M059J (cell line): ENCODE measurements around the gene CD52. TPM values are rescaled to one million over a fixed set of nuclear protein-coding genes. Genes with fewer than 3 reads are reported as not detected.
A peak's percentile ranks its signal among the peaks of the same experiment; 100 is the strongest.

Experiments used
- DNase-seq: peaks from one replicate; pipeline ENCODE4 v3.0.0-alpha.2; 2012; ENCODE audit warnings: low read depth
- total RNA-seq: library from RNA; depleted of rRNA; stranded (reverse); fragments of >200 nt; shearing (Covaris generic); gene quantifications from 2 replicates; pipeline ENCODE4 v1.2.3, GENCODE V29; 2014; rRNA removed

CD52 gene, protein sequence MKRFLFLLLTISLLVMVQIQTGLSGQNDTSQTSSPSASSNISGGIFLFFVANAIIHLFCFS
- not detected in 2 replicates for total RNA-seq

DNA sequence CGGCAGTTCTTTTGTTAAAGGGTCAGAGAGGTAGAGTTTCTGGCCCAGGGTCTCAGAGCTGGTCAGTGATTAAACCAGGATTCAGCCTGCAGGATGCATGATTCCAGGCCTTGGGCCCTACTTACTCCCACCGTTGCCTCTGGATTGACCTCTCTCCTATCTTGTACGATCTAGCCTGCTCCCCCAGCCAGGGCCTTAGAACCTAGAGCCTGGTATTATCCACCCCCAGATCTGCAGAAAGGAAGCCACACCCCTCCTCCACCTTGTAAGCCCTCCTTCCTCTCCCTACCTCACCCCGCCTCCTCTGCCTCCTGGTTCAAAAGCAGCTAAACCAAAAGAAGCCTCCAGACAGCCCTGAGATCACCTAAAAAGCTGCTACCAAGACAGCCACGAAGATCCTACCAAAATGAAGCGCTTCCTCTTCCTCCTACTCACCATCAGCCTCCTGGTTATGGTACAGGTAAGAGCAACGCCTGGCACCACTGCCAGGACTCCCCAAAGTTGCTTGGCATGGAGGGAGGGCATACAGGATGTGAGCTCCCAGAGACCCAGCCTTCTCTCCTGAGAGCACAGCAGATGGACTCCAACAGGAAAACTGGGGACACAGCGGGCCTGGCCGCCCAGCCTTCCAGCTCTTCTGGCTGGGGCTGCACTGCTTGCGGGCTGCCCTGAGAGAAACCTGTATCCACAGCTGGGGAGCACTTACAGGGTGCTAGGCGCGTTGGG is at the start of gene CD52:
Gene CD52, plus strand, starts transcription at position 347 of the 726 bp plus-strand sequence. Its CDS starts 60 bp downstream, at position 407.
- DNase-seq = no peak

DNA sequence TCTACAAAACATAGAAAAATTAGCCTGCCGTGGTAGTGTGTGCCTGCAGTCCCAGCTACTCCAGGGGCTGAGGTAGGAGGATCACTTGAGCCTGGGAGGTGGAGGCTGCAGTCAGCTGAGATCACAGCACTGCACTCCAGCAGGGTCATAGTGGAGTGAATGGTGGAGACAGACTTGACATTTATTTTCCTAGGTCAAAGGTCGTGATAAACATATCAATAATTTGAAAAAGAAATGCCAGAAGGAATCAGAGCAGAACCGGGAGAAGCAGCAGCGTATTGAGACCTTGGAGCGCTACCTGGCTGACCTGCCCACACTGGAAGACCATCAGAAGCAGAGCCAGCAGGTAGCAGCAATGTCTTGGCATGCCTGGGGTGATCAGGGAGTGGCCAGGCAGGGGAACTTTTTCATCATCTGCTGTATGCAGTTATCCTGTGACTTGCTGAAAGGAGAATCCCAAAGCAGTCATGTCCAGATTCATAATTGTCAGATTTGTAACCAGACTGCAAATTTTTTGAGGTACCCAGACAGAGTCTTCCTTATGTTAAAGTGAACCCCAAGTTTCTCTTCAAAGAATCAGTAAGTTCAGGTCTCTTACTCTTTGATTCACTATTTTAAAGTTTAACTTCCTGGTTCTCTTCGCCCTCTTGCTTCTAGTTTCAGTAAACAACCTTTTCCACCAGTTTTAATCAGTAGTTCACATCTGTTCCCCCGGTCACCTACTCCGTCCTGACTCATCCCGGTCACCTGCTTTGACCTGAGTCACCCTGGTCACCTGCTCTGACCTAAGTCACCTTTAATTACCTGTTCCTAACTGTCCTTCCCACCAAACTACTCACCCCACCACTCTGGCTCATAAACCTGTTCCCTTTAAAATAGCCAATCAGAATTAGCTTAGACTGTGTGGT is 49.2 kb upstream of the CD52 start:
- no peak for DNase-seq

DNA sequence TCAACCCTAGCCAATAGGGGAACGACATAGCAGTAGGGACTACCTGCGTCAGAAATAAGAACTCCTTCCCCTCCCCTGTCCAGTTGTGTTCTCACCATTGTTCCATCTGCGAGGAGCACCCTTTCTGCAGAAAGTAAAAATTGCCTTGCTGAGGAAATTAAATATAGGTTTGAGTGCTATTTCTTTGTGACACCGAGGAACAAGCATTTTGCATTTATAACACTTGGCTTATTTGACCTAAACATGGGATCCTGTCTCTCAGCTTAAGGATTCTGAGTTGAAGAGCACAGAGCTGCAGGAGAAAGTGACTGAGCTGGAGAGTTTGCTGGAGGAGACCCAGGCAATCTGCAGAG is 48.6 kb upstream of the CD52 start:
- no peak for DNase-seq

DNA sequence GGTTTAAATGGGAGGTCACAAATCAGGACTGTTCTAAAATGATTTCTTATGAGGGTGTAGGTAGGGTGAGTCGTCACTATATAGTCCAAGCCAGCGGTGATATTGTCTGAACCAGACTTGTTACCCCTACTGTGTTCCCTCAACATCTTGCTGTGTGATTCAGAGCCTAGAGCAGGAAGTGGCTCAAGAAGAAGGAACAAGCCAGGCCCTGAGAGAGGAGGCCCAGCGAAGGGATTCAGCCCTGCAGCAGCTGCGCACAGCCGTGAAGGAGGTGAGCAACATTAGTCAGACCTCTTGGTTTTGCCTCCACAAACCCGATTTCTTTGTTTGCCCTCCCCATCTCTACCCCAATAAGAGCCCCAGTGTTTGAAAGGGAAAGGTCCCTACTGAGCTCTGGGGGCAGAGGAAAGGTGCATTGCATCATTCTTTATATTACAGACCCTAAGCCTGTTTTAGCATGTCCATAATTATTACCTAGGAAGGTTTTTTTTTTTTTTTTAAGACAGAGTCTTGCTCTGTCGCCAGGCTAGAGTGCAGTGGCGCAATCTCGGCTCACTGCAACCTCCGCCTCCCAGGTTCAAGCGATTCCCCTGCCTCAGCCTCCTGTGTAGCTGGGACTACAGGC is 42.8 kb upstream of the CD52 start:
- DNase-seq = peak; percentile 46

DNA sequence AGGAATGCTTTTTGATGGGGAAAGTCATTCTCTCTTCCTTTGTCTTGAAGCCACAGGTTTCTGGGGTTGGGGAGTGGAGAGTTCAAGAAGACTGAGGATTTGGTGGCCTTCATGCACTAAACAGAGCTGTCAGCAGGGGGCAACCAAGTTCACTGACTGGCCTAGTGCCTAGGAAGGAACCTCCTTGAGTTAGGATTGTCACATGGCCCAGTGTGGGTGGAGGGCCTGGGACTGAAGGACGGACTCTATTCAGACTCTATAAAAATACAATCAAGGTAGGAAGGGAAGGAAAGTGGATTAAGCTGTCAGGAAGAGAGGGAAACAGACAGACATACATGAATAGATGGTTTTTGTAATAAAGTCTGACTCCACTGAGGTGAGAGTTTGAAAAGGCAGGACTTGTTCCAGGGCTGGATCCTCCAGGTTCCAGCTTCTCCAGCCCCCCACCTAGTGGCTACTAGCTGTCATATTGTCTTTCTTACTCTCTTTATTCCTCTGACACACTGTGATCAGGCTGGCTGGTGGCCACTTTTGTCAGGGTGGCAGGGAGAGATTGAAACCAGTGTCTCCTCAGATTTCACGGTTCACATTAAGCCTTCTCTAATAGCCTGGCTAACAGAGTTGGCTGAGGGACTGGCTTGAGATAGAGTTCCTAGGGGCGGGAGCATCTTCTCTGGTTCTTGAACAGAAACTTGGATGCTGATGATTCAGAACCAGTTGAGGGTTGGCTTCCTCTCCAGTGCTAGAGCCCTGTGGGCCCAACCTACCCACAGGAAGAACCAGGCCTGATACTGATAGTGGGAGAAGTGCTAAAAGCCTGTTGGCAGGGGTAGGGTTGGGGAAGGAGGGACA is 42.0 kb upstream of the CD52 start:
- peak; percentile 98 for DNase-seq

DNA sequence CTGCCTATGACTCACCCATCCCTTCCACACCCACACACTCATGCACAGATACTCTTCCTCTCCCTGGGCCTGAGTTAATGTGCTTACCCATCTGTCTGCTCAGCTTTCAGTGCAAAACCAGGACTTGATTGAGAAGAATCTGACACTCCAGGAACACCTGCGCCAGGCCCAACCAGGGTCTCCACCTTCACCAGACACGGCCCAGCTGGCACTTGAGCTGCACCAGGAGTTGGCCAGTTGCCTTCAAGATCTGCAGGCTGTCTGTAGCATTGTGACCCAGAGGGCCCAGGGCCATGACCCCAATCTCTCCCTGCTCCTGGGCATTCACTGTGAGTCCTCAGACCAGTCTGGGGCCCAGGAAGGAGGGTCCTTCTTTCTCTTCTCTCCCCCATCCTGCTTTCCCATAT is 41.3 kb upstream of the CD52 start:
- no peak for DNase-seq

DNA sequence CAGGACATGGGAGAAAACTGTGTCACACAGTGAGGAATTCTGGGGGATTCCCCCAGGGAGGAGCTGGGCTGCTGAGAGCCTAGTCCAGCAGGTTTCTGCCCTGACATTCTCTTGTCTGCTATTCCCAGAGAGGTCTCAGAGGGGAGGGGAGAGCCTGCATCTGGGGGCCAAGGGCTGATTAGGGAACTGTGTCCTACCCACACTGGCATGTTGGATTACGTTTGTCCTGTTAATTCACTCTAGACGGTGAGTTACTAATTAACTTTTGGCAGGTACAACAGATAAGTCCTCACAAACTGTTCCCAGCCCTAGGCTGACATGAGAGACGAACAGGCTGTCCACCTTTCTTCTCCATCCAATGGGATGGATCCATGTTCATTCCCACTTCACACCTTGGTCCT is 40.5 kb upstream of the CD52 start:
- DNase-seq = no peak

DNA sequence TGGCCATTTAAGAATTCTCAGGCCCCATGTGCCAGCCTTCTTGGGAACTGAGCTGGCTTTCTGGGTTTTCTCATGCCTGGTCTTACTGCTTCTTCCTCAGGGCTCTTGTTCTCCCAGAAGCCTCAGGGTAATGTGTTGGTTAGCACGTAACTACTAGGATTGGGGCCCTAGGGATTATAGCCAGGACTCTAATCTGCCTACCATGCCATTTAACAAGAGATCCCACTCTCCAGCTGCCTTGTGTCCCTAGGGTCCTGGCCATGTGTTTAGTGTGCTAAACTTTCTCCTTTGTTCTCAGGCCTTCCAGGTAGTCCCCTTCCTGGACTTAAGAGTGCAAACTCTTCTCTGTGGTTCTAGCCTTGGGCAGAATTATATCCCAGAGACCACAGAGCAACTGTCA is 40.0 kb upstream of the CD52 start:
- DNase-seq = no peak

DNA sequence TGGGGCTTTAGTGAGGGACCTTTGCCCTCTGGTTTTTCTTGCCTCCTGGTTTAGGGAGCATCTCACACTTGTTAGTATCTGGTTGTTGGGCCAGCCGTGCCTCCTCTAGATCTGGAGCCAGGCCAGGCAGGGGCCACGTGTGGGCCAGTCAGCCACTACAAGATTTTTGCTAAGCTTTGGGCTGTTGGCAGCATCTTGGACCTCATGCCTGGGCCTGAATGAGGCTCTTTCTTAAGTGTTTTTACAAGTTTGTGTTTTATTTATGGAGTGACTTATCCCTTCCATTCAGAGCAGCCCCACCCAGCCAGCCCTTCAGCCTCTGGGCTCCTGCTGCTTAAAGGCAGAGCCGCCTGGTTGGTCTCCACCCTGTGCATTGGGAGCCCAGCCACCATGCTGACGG is 39.5 kb upstream of the CD52 start:
- peak; percentile 82 for DNase-seq

DNA sequence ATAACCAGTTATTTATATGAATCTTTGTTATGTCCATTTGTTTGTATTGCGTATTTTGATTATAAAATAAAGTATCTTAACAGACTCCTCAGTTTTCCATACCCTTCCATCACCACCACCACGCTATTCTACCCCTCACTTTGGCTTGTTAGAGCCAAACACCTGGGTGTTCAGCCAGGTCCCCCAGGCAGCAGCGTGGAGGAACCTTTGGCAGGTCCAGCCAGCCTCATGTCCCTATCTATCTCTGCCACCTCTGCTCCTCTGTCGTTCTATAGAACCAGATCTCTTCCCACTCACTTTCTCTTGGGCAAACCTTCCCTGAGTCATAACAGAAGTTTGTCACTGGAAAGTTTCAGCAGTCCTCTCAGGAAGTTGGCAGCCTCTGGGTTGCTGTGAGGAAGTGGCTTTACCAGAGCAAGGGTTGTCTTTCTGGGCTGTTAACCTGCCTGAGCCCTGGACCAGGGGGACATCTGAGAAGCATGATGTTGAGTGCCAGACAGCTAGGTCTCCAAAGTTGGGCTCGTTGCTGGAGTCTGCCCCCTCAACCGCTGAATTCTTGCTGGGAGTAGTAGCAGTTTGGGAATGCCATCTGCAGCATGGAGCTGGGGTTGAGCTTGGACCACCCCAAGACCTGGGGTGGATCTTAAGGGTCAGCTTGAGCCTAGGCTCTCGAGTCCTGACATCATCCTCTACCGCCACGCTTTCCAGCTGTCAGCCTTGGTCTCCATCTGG is 38.9 kb upstream of the CD52 start:
- DNase-seq = peak; percentile 92

DNA sequence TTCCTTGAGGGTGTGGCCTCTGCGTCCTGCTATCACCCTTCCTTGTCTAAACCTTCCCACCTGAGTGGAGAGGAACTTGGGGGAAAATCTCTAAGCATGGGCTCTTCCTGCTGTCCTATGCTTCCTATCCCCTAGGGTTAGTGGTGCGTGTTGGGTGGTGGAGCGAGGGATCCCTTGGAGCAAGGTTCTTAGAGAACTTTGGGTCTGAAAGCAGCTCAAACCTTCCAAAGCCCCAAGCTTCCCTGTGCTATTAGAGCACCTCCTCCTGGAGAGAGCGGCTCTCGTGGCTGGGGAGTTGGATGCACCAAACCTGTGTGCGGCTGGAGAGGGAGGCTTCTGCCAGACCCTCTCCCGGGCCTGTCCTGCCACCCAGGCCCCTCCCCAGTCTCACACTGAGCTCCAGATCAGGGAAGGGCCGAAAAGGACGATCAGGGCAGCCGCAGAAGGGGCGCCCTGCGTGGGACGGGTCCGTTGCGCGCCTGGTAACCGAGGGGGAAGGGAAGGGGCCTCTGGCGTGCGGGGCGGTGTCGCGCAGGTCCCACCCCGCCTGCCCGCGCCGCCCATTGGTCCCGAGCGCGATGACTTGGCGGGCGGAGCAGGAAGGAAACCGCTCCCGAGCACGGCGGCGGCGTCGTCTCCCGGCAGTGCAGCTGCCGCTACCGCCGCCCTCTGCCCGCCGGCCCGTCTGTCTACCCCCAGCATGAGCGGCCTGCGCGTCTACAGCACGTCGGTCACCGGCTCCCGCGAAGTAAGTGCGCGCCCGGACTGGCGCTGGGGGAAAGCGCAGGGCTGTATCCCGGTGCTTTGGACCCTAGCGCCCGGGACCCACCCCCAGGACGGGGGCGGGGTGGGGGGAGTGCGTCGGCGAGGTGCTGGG is 38.1 kb upstream of the CD52 start, which contains the start of gene SH3BGRL3:
Gene SH3BGRL3, plus strand, starts transcription at position 631 of the 877 bp plus-strand sequence. Its CDS starts 70 bp downstream, at position 701.
- peak; percentile 85 for DNase-seq

DNA sequence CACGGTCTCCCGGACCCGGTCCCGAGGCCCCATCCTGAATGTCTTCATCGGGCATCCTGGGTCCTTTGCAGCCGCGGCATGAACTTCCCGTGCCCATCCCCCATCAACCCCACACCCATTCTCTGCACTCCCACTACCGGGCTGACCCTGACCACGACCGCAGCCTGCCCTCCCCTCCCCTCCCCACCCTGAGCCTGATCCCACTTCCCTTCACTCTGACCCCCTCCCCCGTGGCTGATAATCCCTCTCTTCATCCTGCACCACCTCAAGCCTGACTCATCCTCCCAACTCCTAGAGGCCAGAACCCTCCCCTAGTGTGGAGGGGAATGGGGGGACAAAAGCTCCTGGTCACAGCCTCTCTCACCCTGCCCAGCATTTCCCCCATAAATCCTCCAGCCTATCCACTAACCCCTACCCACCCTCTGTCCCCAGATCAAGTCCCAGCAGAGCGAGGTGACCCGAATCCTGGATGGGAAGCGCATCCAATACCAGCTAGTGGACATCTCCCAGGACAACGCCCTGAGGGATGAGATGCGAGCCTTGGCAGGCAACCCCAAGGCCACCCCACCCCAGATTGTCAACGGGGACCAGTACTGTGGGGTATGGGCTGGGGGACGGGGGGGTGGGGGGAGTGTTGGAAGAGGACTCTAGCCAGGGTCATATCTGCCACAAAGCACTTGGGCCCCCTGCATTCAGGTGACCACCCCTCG is 37.3 kb upstream of the CD52 start:
- DNase-seq = peak; percentile 85

DNA sequence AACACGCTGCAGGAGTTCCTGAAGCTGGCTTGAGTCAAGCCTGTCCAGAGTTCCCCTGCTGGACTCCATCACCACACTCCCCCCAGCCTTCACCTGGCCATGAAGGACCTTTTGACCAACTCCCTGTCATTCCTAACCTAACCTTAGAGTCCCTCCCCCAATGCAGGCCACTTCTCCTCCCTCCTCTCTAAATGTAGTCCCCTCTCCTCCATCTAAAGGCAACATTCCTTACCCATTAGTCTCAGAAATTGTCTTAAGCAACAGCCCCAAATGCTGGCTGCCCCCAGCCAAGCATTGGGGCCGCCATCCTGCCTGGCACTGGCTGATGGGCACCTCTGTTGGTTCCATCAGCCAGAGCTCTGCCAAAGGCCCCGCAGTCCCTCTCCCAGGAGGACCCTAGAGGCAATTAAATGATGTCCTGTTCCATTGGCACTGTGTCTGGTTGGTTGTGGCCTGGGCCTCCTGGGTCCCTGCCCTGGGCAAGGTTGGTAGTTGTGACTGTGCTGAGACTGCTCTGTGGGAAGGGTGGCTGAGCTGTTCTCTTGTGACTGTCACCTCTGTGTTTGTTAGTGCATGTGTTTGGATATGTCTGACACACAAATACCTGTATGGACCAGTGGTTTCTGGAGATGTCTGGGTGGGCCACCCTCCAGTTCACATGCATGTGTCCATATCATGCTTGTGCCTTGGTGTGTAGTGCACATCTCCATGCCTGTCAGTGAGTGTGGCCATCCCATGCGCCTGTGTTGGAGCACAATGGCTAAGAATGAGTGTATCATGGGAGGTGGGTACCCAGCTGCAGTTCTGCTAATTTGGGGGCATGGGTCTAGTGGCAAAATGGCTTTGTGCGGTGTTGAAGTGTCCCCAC is 36.4 kb upstream of the CD52 start:
- DNase-seq = peak; percentile 57

DNA sequence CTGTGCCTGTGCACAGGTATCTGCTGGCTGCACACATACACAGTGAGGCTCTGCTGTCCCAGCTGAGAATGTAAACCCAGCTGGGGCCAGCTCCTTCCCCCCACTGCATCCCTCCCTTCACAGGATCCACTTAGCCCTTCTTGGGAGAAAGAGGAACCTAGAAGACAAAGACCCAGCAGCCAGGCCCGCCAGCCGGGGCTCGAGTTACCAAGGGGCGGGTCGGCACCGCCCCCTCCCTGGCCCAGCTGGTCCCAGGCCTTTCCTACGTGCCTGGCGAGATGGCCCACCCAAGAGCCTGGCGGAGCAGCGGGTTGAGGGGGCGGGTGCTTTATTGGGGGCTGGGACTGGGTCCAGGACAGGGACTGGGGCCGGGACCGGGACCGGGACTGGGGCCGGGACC is 35.8 kb upstream of the CD52 start:
- DNase-seq = peak; percentile 32

DNA sequence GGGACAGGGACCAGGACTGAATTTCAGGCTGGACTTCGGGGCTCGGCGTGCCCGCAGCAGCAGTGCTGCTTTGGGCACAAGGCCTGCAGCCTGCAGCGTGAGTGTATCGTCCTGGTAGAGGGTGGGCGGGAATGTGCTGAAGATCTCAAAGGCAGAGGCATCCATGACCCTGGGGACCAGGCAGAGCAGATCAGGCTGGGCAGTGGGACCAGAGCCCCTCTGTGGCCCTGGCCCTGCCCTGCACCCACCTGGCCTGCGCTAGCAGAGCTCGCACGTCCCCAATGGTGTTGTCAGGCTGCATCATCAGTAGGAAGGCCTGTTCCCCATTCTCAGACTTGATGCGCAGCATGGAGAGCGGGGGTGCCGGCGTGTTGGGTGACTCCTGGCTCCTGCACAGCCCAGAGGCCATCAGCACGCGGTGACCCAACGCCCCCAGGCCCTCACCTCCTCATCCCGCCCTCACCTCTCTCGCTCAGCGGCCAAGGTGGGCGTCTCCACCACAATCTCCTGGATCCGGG is 35.3 kb upstream of the CD52 start:
- DNase-seq = no peak

DNA sequence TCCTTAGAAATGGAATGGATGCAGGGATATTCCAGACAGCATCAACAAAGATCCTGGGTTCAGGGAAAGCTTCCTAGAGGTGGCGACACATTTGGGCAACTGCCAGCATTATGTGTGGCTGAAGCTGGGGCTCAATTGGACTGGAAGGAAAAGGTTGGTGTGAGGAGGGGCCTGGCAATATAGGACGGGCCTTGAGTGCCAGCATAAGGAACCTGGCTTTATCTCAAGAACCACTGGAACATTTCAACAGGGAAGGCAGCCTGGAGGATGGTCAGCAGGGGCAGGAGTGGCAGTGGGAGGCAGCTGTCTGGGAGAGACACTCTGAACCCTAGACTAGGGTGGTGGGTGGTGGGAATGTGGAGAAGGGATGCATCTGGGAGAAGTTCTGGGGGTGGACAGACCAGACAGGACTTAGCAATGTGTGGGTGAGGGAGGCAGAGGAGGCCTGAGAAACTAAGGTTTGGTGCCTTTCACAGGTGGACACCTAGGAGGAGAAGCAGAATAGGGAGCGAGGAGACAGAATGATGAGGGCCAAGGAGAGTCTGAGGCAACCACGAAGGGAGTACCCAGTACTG is 34.4 kb upstream of the CD52 start:
- peak; percentile 46 for DNase-seq

DNA sequence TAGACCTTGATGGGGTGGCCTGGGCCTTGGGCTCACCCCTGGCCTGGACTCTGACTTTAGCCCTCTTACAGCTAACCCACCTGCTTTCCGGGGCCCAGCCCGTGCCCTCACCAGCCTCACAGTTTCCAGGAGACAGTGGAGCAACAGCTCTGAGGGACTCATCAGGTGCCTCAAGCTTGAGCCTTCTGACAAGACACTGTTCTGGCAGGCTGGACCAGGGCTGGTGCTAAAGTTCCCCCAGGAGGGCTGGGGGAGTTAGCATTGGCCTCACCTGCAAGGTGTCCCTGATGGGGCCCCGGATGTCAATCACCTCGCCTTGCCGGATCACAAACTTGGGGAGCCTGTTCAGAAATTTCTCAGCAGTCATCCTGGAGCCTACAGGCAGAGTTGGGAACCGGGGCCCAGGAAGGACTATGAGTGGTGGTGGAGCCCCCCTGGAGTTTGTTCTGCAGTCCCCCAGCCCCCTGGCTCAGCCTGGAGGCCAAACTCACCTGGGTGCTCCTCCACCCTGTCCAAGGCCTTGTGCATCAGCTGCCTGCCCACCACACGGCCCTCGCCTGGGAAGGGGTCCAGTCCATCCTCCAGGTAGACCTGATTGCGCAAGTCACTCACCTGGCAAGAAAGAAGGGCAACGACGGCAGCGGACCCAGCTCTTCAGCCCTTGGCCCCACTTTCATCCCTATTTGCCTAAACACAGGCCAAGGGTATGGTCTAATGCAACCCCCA is 33.7 kb upstream of the CD52 start:
- peak; percentile 21 for DNase-seq
